NCI-H1694 treated with DMSO at 0.1 percent for 48 hours (cell line): ENCODE data around the gene ENOSF1.
"Not testable (repeated sequence)": the region's sequence is repeated elsewhere in the genome, so short reads cannot be mapped to it uniquely, and the experiment has no call there.

Source experiments
- DNase-seq: peaks from one replicate; lab custom pipeline; 2025; lab: John Stamatoyannopoulos, UW

Gene ENOSF1, protein sequence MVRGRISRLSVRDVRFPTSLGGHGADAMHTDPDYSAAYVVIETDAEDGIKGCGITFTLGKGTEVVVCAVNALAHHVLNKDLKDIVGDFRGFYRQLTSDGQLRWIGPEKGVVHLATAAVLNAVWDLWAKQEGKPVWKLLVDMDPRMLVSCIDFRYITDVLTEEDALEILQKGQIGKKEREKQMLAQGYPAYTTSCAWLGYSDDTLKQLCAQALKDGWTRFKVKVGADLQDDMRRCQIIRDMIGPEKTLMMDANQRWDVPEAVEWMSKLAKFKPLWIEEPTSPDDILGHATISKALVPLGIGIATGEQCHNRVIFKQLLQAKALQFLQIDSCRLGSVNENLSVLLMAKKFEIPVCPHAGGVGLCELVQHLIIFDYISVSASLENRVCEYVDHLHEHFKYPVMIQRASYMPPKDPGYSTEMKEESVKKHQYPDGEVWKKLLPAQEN

GRCh38 chr18:712401-713134, at the start of gene ENOSF1:
TSS of gene ENOSF1 (minus strand) at chr18:712630. CDS start at chr18:712587, 43 bp downstream.
- peak; percentile 28 for DNase-seq

- DNase-seq, result not testable (repeated sequence)
Measured at GRCh38 chr18:759864-760263, 47.4 kb upstream of the ENOSF1 start.

- DNase-seq, result no peak
Measured at GRCh38 chr18:755506-755905, 43.1 kb upstream of the ENOSF1 start.

DNA sequence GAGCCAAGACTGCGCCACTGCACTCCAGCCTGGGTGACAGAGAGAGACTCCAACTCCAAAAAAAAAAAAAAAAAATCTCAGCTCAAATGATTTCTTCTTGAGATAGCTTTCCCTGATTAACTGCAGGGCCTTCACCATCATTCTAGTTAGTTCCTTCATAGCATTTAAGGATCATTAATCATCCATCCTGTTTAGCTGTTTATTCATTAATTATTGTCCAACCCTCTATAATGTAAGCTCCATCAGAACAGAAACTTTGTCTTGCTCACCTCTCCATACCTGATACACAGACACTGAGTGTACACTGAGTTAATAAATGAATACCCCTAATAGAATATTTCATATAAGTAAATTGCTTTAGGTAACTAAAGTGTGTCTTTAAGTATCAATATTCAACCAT, 42.2 kb upstream of the ENOSF1 start:
- DNase-seq, result no peak

- no peak for DNase-seq
Measured at GRCh38 chr18:750456-750855, 38.0 kb upstream of the ENOSF1 start.

DNA sequence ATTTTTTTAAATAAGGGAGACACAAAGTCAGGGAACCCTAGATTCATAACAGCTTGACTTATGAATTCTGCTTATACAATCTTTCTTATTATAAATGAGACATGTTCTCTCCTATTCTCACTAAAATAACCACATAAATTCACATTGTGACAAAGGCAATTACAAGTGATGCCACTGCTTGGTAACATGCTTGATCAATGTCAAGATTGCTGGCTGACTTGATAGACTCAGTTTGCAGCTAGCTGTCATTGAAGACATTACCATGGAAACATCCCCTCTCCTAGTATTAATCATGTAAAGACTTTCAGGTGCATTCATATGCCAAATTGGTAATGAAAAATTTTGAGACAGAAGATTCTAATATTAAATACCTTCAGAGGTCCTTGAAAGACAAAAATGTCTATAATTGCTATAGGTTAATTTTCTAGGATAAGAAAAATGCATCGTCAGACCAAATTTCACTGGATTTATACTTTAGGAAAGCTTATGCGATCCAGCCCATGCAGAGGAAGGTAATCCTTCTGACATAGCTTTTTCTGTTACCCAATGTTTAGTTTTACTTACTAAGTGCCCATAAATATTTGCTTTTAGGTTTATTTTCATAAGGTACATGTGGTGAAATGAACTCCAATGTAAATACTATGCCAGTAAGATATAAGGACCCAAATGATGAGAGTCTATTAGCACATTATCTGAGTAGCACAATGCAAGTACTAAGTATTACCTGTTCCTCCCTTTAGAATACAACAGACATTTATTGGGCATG, 32.6 kb upstream of the ENOSF1 start:
- DNase-seq, result no peak

DNA sequence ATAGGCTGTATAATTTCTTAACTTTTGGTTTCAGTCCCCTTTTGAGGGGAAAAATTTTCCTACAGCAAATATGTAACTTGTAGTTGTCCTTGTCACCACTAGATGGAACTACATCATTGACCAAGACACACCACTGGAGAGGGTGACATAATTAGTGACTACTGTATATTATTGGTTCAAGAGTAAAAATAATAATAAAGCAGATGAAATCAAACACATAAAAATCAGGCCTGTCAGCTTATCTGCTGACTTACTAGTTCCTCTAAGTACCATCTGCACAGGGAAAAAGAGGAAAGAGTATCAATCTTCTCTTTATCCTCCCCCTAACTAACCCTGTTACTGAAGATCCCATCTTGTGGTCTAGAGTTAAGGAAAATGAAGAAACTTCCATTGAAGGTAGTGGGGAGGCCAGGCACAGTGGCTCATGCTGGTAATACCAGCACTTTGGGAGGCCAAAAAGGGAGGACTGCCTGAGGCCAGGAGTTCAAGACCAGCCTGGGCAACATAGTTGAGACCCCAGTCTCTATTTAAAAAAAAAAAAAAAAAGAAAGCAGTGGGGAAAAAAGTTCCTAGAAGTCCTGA, 29.6 kb upstream of the ENOSF1 start:
- peak; percentile 24 for DNase-seq

GRCh38 chr18:732371-732770, 19.9 kb upstream of the ENOSF1 start:
- DNase-seq, result no peak

DNA sequence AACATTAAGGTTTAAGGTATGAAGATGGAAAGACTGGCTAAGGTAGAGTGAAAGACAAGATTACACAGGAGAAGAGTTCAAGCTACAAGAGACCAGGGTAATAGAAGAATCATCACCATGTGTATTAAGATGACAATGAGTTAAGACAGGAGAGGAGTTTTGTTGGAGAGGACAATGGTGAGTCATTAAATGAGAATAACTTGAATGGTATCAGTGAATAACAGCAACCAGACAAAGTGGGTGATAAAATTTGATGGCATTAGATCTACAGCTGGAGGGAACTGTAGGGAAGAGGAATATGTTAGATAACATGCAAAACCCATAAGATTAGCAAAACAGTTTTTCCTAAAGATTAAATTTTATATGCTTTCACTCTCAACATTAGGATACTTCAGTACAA, 18.8 kb upstream of the ENOSF1 start:
- no peak for DNase-seq

- no peak for DNase-seq
Measured at GRCh38 chr18:730692-731091, 18.3 kb upstream of the ENOSF1 start.

GRCh38 chr18:730120-730519, 17.7 kb upstream of the ENOSF1 start:
- DNase-seq, result not testable (repeated sequence)

- DNase-seq, result no peak
Measured at GRCh38 chr18:725646-726045, 13.2 kb upstream of the ENOSF1 start.

DNA sequence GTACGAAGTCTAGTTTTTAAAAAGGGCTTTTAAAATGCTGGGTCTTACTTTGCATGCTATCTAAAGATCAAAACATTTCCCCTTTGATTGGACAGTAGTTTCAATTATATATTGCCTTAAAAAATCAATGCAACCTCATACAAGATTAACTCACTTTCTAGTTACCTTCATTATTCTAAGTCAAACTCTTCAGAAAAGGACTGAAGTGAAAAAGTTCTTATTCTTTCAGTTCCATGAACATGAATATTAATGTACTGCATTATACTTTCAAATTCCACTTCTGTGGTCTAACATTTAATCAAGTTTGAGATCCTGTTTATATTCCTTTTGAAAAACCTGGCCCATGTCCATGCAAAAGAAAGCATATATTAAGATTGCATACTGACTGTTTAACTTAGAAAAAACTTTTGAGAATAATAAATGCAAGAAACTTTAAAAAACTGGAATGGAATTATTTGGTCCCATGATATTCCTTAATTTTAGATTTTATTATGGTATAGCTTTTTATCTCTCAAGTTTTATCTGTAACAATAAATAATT, 11.2 kb upstream of the ENOSF1 start:
- DNase-seq, result no peak

- no peak for DNase-seq
Measured at GRCh38 chr18:717003-717402, 4.6 kb upstream of the ENOSF1 start.

GRCh38 chr18:715626-716025, 3.2 kb upstream of the ENOSF1 start:
- DNase-seq, result no peak

DNA sequence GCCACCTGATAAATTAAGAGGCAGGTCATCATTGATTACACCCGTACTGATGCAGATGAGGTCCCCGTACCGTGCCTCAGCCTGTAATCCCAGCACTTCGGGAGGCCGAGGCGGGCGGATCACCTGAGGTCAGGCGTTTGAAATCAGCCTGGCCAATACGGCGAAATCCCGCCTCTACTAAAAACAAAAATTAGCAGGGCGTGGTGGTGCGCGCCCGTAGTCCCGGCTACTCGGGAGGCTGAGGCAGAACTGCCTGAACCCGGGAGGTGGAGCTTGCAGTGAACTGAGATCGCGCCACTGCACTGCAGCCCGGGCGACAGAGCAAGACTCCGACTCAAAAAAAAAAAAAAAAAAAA, 683 bp upstream of the ENOSF1 start:
- DNase-seq, result no peak

- no peak for DNase-seq
Measured at GRCh38 chr18:711657-712400, 601 bp downstream of the ENOSF1 start.

GRCh38 chr18:711310-711656, 1.1 kb downstream of the ENOSF1 start:
- DNase-seq, result no peak

- no peak for DNase-seq
Measured at GRCh38 chr18:710418-711300, 1.8 kb downstream of the ENOSF1 start.

GRCh38 chr18:709771-710170, 2.7 kb downstream of the ENOSF1 start:
- no peak for DNase-seq
